D721Med (cell line): ENCODE data around the gene ALB.

Experiments
- DNase-seq: peaks from one replicate; pipeline ENCODE4 v3.0.0; 2011; ENCODE audit warnings: low spot score; ENCODE audit not compliant: insufficient read length
- FAIRE-seq: peaks from 2 replicates; lab custom pipeline; 2011; peaks lifted over from hg19 to GRCh38; lab: Jason Lieb, UNC
- CTCF ChIP-seq: IDR thresholded peaks from 2 replicates; pipeline ENCODE4 v1.5.1; 2012; ENCODE audit warnings: mild to moderate bottlenecking, control low read depth; ENCODE audit not compliant: insufficient read depth; ENCODE audit errors: missing control alignments

The ALB gene

GRCh38 chr4:73408181-73408867, 4.2 kb downstream of the ALB start:
- DNase-seq (no peak), FAIRE-seq (no peak)
- no peak for TF ChIP-seq CTCF

- TF ChIP-seq CTCF: no peak
- no peak for DNase-seq
- no peak for FAIRE-seq
Measured at GRCh38 chr4:73409012-73409862, 5.2 kb downstream of the ALB start.

- no peak for DNase-seq
- FAIRE-seq: no peak
- TF ChIP-seq CTCF: no peak
Measured at GRCh38 chr4:73409978-73410548, 6.0 kb downstream of the ALB start.

DNA sequence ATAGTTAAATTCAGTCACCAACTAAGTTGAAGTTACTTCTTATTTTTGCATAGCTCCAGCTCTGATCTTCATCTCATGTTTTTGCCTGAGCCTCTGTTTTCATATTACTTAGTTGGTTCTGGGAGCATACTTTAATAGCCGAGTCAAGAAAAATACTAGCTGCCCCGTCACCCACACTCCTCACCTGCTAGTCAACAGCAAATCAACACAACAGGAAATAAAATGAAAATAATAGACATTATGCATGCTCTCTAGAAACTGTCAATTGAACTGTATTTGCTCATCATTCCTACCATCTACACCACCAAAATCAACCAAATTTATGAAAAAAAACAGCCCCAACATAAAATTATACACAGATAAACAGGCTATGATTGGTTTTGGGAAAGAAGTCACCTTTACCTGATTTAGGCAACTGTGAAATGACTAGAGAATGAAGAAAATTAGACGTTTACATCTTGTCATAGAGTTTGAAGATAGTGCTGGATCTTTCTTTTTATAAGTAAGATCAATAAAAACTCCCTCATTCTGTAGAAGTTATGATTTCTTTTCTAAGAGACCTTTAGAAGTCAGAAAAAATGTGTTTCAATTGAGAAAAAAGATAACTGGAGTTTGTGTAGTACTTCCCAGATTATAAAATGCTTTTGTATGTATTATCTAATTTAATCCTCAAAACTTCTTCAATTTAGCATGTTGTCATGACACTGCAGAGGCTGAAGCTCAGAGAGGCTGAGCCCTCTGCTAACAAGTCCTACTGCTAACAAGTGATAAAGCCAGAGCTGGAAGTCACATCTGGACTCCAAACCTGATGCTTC, 7.0 kb downstream of the ALB start:
- DNase-seq (no peak), FAIRE-seq (no peak)
- TF ChIP-seq CTCF: no peak

GRCh38 chr4:73411731-73412414, 7.8 kb downstream of the ALB start:
- no peak for TF ChIP-seq CTCF

GRCh38 chr4:73413294-73413755, 9.2 kb downstream of the ALB start:
- no peak for TF ChIP-seq CTCF
- DNase-seq (no peak), FAIRE-seq (no peak)

More at GRCh38 chr4:73411731-73412414, 7.8 kb downstream of the ALB start:
- DNase-seq (no peak), FAIRE-seq (no peak)
